HL-60 (cell line): ENCODE results near the gene PDE4B.

Experiments used
- CTCF ChIP-seq: IDR thresholded peaks from one replicate; pipeline ENCODE4 v1.5.1; 2011; ENCODE audit warnings: low read length, control low read depth, inconsistent platforms; ENCODE audit not compliant: insufficient read depth
- GABPA ChIP-seq: IDR thresholded peaks from 2 replicates; pipeline ENCODE4 v1.6.1; 2012; ENCODE audit warnings: low read depth
- POLR2AphosphoS5 ChIP-seq: IDR thresholded peaks from 2 replicates; pipeline ENCODE4 v1.6.1; 2012; ENCODE audit warnings: low read depth
- REST ChIP-seq: IDR thresholded peaks from 2 replicates; pipeline ENCODE4 v1.6.1; 2012; ENCODE audit warnings: low read depth; ENCODE audit not compliant: insufficient replicate concordance
- SPI1 ChIP-seq: IDR thresholded peaks from 2 replicates; pipeline ENCODE4 v1.6.1; 2012; ENCODE audit warnings: low read depth, mild to moderate bottlenecking, borderline replicate concordance

- no peak for TF ChIP-seq CTCF
- no peak for TF ChIP-seq POLR2AphosphoS5
- no peak for TF ChIP-seq REST
- TF ChIP-seq SPI1: no peak
- TF ChIP-seq GABPA: no peak
These were observed 531.4 kb downstream of the PDE4B start for GRCh38 chr1:66323958-66324625.
